Epithelial cell of esophagus (primary cell): ENCODE data around the gene CHCT1.

Source experiments
- DNase-seq: peaks from one replicate; pipeline ENCODE4 v3.0.0; 2010; ENCODE audit warnings: low read depth
- H3K4me3 ChIP-seq: 2 replicates; pipeline ENCODE4 v1.5.1; 2011; ENCODE audit warnings: mild to moderate bottlenecking, low read length, control low read depth
- TF ChIP-seq, protein P1 (sequence below): IDR thresholded peaks from 2 replicates; pipeline ENCODE4 v1.5.1; 2011; ENCODE audit warnings: low read depth, mild to moderate bottlenecking, low read length, control low read depth, inconsistent platforms; ENCODE audit not compliant: insufficient read depth; ENCODE audit errors: missing control alignments

CHCT1 gene

GRCh38 chr17:60392845-60393702 lies 29.2 kb upstream of the CHCT1 start:
- TF ChIP-seq, protein P1, sequence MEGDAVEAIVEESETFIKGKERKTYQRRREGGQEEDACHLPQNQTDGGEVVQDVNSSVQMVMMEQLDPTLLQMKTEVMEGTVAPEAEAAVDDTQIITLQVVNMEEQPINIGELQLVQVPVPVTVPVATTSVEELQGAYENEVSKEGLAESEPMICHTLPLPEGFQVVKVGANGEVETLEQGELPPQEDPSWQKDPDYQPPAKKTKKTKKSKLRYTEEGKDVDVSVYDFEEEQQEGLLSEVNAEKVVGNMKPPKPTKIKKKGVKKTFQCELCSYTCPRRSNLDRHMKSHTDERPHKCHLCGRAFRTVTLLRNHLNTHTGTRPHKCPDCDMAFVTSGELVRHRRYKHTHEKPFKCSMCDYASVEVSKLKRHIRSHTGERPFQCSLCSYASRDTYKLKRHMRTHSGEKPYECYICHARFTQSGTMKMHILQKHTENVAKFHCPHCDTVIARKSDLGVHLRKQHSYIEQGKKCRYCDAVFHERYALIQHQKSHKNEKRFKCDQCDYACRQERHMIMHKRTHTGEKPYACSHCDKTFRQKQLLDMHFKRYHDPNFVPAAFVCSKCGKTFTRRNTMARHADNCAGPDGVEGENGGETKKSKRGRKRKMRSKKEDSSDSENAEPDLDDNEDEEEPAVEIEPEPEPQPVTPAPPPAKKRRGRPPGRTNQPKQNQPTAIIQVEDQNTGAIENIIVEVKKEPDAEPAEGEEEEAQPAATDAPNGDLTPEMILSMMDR: no peak
- peak; percentile 54 for DNase-seq
- H3K4me3 ChIP-seq: peak overlapping the region; percentile 87

- no peak overlapping the region for H3K4me3 ChIP-seq
- TF ChIP-seq, protein P1: no peak
- DNase-seq: peak; percentile 57
These were observed 28.2 kb upstream of the CHCT1 start for GRCh38 chr17:60393840-60394723.

GRCh38 chr17:60395508-60396065 lies 26.7 kb upstream of the CHCT1 start:
- no peak overlapping the region for H3K4me3 ChIP-seq
- DNase-seq: no peak
- TF ChIP-seq, protein P1: no peak

DNA sequence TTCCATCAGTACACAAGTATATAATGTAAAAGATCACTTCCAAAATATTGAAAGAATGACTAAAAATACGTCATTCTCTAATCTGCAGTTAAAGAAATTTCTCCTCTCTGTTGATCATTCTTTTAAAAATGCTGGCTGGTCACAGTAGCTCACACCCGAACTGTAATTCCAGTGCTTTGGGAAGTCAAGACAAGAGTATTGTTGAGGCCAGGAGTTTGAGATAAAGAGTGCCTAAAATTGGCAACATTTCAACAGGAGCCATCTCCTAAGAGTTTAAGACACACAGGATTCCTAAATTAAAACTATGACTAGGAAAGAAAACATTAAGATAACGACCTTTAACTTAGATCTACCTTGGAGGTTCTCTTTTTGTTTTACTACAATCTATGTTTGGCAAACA lies 25.9 kb upstream of the CHCT1 start:
- TF ChIP-seq, protein P1: no peak
- H3K4me3 ChIP-seq: no peak overlapping the region
- no peak for DNase-seq

DNA sequence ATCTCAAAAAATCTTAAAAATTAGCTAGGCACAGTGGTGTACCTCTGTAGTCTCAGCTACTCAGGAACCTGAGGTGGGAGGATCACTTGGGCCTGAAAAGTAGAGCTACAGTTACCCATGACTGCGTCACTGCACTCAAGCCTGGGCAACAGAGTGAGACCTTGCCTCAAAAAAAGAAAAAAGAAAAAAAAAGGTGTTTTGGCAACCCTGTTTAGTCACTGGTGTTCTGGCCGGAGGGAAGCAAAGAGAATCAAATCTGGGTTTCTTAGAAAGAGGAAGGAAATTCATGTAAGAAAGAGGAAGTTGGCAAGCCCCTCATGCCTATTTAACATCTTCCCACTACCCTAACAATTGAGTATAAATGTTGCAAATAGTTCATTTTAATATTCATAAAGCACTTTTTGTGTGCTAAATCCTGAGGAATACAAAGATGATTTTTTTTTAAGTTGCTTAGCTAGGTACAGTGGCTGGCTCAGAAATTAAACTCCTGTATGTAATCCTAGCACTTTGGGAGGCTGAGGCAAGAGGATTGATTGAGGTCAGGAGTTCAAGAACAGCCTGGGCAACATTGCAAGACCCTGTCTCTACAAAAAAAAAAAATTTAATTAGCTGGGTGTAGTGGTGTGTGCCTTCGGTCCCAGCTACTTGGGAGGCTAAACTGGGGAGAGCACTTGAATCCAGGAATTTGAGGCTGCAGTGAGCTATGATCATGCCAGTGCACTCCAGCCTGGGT lies 23.9 kb upstream of the CHCT1 start:
- no peak overlapping the region for H3K4me3 ChIP-seq
- DNase-seq: no peak
- TF ChIP-seq, protein P1: no peak

DNA sequence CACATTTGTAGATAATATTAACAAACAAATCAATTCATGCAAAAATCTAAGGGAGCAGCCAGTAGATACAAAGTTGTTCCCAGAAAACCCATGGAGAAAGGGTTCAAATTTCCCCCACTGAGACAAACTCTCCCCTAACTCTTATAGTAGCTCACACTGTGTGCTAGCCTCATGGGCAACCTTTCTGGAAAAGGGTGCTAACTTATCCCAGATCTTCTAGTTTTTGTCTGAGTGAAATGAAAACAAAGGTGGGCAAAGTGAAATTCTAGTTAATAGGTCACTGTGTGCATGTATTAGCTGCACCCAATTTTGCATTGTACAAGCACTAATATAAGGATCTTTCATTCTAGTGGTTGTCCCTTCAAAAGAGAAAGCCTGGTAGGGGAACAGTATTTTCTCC lies 20.5 kb upstream of the CHCT1 start:
- no peak for DNase-seq
- TF ChIP-seq, protein P1: no peak

More for the DNA sequence above, 20.5 kb upstream of the CHCT1 start:
- H3K4me3 ChIP-seq: no peak overlapping the region
